HepG2 (cell line): ENCODE results near the gene TBC1D1. TPM values are rescaled to one million over a fixed set of nuclear protein-coding genes. Genes with fewer than 3 reads are reported as not detected.

Experiments used
- ATAC-seq: fragments of 200-7000 bp; cut with Tn5 transposase; 3 replicates; pipeline ENCODE4 v1.9.1; 2020; ENCODE audit warnings: mild to moderate bottlenecking, moderate library complexity
- BruUV-seq: library from RNA; stranded (reverse); fragments of 400-500 nt; replicated peaks from 2 replicates; lab custom pipeline; 2021; lab: Mats Ljungman, UMichigan
- CTCF ChIA-PET: fragments of 300-600 bp; formaldehyde crosslinking; extraction: SDS; loops from one replicate; lab custom pipeline; 2021; ENCODE audit warnings: low total read pairs, inconsistent platforms, low intra/inter-chr PET ratio; lab: Yijun Ruan, JAX
- POLR2A ChIA-PET: fragments of 350-600 bp; sonication (Branson Sonifier 250); formaldehyde crosslinking; loops from one replicate; lab custom pipeline; 2020; ENCODE audit warnings: antibody characterized with exemption, inconsistent platforms; lab: Yijun Ruan, JAX
- DNase-seq: peaks from one replicate; pipeline ENCODE4 v3.0.0-alpha.2; 2015; ENCODE audit warnings: low spot score
- FAIRE-seq: peaks from 3 replicates; lab custom pipeline; 2011; peaks lifted over from hg19 to GRCh38; lab: Jason Lieb, UNC
- H2AFZ ChIP-seq: one replicate; pipeline ENCODE4 v1.6.1; 2011; ENCODE audit warnings: low read length, inconsistent platforms
- H3K27ac ChIP-seq: fragments of 300-600 bp; 3 replicates; pipeline ENCODE4 v1.8.0; 2011; ENCODE audit warnings: mixed run types, mild to moderate bottlenecking, mixed read lengths, low read length, inconsistent platforms; ENCODE audit not compliant: insufficient read depth; ENCODE audit errors: extremely low read length
- H3K27me3 ChIP-seq, 2 experiments: fragments of 200-600 bp in 1 of 2; 2 replicates in 1 of 2; 3 replicates in 1 of 2; pipeline versions ENCODE4 v1.6.0 to v1.8.0; 2011; ENCODE audit warnings: low read length in 2 of 2, mild to moderate bottlenecking in 2 of 2, moderate library complexity in 2 of 2, inconsistent platforms in 1 of 2; ENCODE audit not compliant: insufficient read depth in 2 of 2, control insufficient read depth in 1 of 2
- H3K36me3 ChIP-seq, 2 experiments: fragments of 200-600 bp in 1 of 2; replicated peaks in 1 of 2; 2 replicates in 1 of 2; 3 replicates in 1 of 2; pipeline versions ENCODE4 v1.5.1 to v1.8.0; 2011; ENCODE audit warnings: low read length in 2 of 2, inconsistent platforms in 1 of 2; ENCODE audit not compliant: insufficient read depth in 2 of 2, control insufficient read depth in 1 of 2
- H3K4me1 ChIP-seq: 2 replicates; pipeline ENCODE4 v1.5.1; 2012; ENCODE audit warnings: low read length, inconsistent platforms; ENCODE audit not compliant: insufficient read depth
- H3K4me2 ChIP-seq: 2 replicates; pipeline ENCODE4 v1.6.0; 2011; ENCODE audit warnings: low read depth, low read length, inconsistent platforms
- H3K4me3 ChIP-seq, 3 experiments: fragments of 200-600 bp in 1 of 3; sonication (generic), shearing (Covaris generic) in 1 of 3; replicated peaks in 1 of 3; 2 replicates each; pipeline ENCODE4 v1.5.1; 2011 to 2016; ENCODE audit warnings: low read length in 3 of 3, inconsistent platforms in 2 of 3, low read depth in 2 of 3, mild to moderate bottlenecking in 2 of 3, control low read depth in 1 of 3, mixed read lengths in 1 of 3; ENCODE audit not compliant: insufficient read depth in 1 of 3
- H3K79me2 ChIP-seq: one replicate; pipeline ENCODE4 v1.6.1; 2011; ENCODE audit warnings: low read length, inconsistent platforms; ENCODE audit not compliant: insufficient read depth
- H3K9ac ChIP-seq: 2 replicates; pipeline ENCODE4 v1.6.0; 2011; ENCODE audit warnings: mild to moderate bottlenecking, low read depth, low read length, inconsistent platforms; ENCODE audit not compliant: insufficient read depth
- H3K9me3 ChIP-seq: 2 replicates; pipeline ENCODE4 v1.5.1; 2012; ENCODE audit warnings: mild to moderate bottlenecking, low read length
- H4K20me1 ChIP-seq: 2 replicates; pipeline ENCODE4 v1.6.0; 2011; ENCODE audit warnings: inconsistent platforms, mild to moderate bottlenecking, low read length, moderate library complexity; ENCODE audit not compliant: insufficient read depth
- FOXP4 ChIP-seq: sonication (generic); formaldehyde crosslinking; IDR thresholded peaks from 2 replicates; pipeline ENCODE4 v1.4.0; 2020; ENCODE audit warnings: missing genetic modification reagents
- HMGXB3 ChIP-seq: sonication (generic); formaldehyde crosslinking; IDR thresholded peaks from 2 replicates; pipeline ENCODE4 v1.4.0; 2020; ENCODE audit warnings: missing genetic modification reagents, borderline replicate concordance
- HNF4A ChIP-seq: sonication (generic); formaldehyde crosslinking; IDR thresholded peaks from 2 replicates; pipeline ENCODE4 v1.4.0; 2020; ENCODE audit warnings: missing genetic modification reagents
- MXD4 ChIP-seq: IDR thresholded peaks from 2 replicates; pipeline ENCODE4 v1.6.1; 2016; ENCODE audit warnings: mild to moderate bottlenecking, missing biosample characterization, missing genetic modification reagents
- PRDM10 ChIP-seq: sonication (generic); formaldehyde crosslinking; IDR thresholded peaks from 2 replicates; pipeline ENCODE4 v1.4.0; 2020; ENCODE audit warnings: low read depth, missing genetic modification reagents
- XRCC5 ChIP-seq: fragments of 200-400 bp; formaldehyde crosslinking; optimal IDR thresholded peaks from 2 replicates; pipeline ENCODE3; 2017; ENCODE audit warnings: mild to moderate bottlenecking, low read length
- WGBS: methylation state at CpG from one replicate; pipeline ENCODE4 v1.1.6; 2017; ENCODE audit warnings: low lambda C conversion rate; 5-methylcytosine and 5-hydroxymethylcytosine counted together
- in situ Hi-C: cut with HindIII; loops from 2 replicates; pipeline ENCODE4 v1.10.0; 2017; ENCODE audit warnings: low pct_unique_long_range_greater_than_20kb; ENCODE audit not compliant: extremely low pct_ligation_motif_present
- intact Hi-C: fragments of 100-400 bp; cut with micrococcal nuclease; formaldehyde crosslinking; loops from one replicate; pipeline ENCODE4 v1.10.0; 2022; ENCODE audit not compliant: unreplicated experiment
- polyA plus RNA-seq, 8 experiments: library from polyadenylated mRNA; depleted of rRNA in 3 of 8; stranded (reverse) in 7 of 8; unstranded in 1 of 8; fragments of >200 nt; fragmentation: Illumina TruSeq in 4 of 8; extraction: Trizol in 4 of 8; gene quantifications; 2 replicates each; pipeline versions ENCODE4 v1.2.1 to v1.2.3, GENCODE V29; 2011 to 2016; ENCODE audit warnings: low read depth in 4 of 8, missing spikeins in 1 of 8, mixed read lengths in 1 of 8; ENCODE audit not compliant: insufficient read depth in 1 of 8
- total RNA-seq, 5 experiments: library from RNA; depleted of rRNA; stranded (reverse); fragments of >200 nt; fragmentation: Illumina TruSeq; extraction: Trizol; gene quantifications; 2 replicates each; pipeline ENCODE4 v1.2.3, GENCODE V29; 2016; ENCODE audit warnings: low read depth in 1 of 5

Gene TBC1D1
- total and polyA plus RNA-seq, 2 of the 13 experiments (the other 11 are each of a cell fraction or from before 2014, with no cell fraction given), result 37.3 to 62.8 TPM

- Histone ChIP-seq H2AFZ (no peak overlapping the region), H4K20me1 (peaks cover 5% of the 10 kb centered on the region; the same call in 1 of the 2 replicates), H3K79me2 (peaks cover 26% of the 10 kb centered on the region), H3K27ac (no peak overlapping the region), H3K9me3 (no peaks in the 10 kb centered on the region), H3K4me2 (peak overlapping the region; percentile 50), H3K4me1 (peaks cover 44% of the 10 kb centered on the region), H3K36me3 (no peaks in the 10 kb centered on the region), H3K4me3 (no peak overlapping the region), H3K27me3 (no peaks in the 10 kb centered on the region), H3K9ac (no peak overlapping the region)
- no TSS peak for BruUV-seq
- intact Hi-C loops, result no loop called here
- ChIA-PET CTCF (no interaction called here), POLR2A (no interaction called here)
- DNase-seq (peak; percentile 28), ATAC-seq (peak; percentile 65), FAIRE-seq (no peak)
- in situ Hi-C loops, result no loop called here
- TF ChIP-seq FOXP4 (CRISPR knock-in tag), result peak; percentile 39; the same call in 1 of the 2 replicates
- TF ChIP-seq HMGXB3 (CRISPR knock-in tag), result no peak
- no peak for TF ChIP-seq XRCC5
- no peak for TF ChIP-seq PRDM10 (CRISPR knock-in tag)
- no peak for TF ChIP-seq MXD4 (CRISPR knock-in tag)
- TF ChIP-seq HNF4A (CRISPR knock-in tag), result no peak
- 45% methylated on average over 7 of the region's 7 CpGs for WGBS
Measured at GRCh38 chr4:37981844-37982720, 91.2 kb downstream of the TBC1D1 start.
